Neural cell (in vitro differentiated cells): Measurements from ENCODE around the gene KRTAP5-8.

ENCODE experiments used
- EP300 ChIP-seq: fragments of 450-650 bp; conservative IDR thresholded peaks from 2 replicates; pipeline ENCODE4 v1.6.1; 2014; ENCODE audit warnings: antibody characterized with exemption, mild to moderate bottlenecking, moderate library complexity; ENCODE audit not compliant: poor library complexity, severe bottlenecking
- EZH2 ChIP-seq: fragments of 200-600, 300-800 bp; shearing (Covaris generic), sonication (generic); IDR thresholded peaks from 2 replicates; pipeline ENCODE4 v1.6.1; 2014; ENCODE audit warnings: antibody characterized with exemption, low read length, borderline replicate concordance, mild to moderate bottlenecking; ENCODE audit not compliant: insufficient read depth, poor library complexity, severe bottlenecking
- MXI1 ChIP-seq: fragments of 450-650 bp; conservative IDR thresholded peaks from 2 replicates; pipeline ENCODE4 v1.6.1; 2014; ENCODE audit warnings: antibody characterized with exemption, mild to moderate bottlenecking; ENCODE audit not compliant: poor library complexity, severe bottlenecking
- POLR2AphosphoS5 ChIP-seq: IDR thresholded peaks from 2 replicates; pipeline ENCODE4 v1.6.1; 2012
- RAD21 ChIP-seq: fragments of 450-650 bp; conservative IDR thresholded peaks from 2 replicates; pipeline ENCODE4 v1.6.1; 2014; ENCODE audit warnings: antibody characterized with exemption, mild to moderate bottlenecking, moderate library complexity
- SMC3 ChIP-seq: fragments of 450-650 bp; conservative IDR thresholded peaks from 2 replicates; pipeline ENCODE4 v1.6.1; 2014; ENCODE audit warnings: antibody characterized with exemption, mild to moderate bottlenecking, moderate library complexity; ENCODE audit not compliant: poor library complexity
- TAF1 ChIP-seq: IDR thresholded peaks from 2 replicates; pipeline ENCODE4 v1.6.1; 2012; ENCODE audit warnings: low read depth
- TF ChIP-seq, protein P1 (sequence below): fragments of 450-650 bp; IDR thresholded peaks from 2 replicates; pipeline ENCODE4 v1.5.1; 2014; ENCODE audit warnings: antibody characterized with exemption, mild to moderate bottlenecking, moderate library complexity; ENCODE audit not compliant: poor library complexity, severe bottlenecking
- TF ChIP-seq, protein P2 (sequence below): IDR thresholded peaks from 2 replicates; pipeline ENCODE4 v1.6.1; 2012; ENCODE audit warnings: borderline replicate concordance

DNA sequence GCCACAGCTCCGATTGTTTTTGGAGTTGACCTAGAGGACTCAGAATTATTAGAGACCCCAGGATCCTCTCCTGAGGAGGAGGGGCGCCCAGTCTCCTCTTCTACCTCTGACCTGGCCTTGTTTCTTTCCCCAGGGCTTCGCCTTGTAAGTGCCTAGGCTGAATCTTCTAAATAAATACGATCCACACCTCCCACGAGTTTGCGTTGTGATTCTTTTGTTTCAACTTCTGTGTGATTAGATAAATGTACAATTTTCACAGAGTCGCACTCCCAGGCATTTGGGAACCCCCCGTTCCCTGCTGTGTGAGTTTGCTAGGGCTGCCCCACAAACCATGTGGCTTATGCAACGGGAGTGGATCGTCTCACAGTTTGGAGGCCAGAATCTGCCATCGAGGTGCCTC is 1.2 kb downstream of the KRTAP5-8 start:
- TF ChIP-seq, protein P1, sequence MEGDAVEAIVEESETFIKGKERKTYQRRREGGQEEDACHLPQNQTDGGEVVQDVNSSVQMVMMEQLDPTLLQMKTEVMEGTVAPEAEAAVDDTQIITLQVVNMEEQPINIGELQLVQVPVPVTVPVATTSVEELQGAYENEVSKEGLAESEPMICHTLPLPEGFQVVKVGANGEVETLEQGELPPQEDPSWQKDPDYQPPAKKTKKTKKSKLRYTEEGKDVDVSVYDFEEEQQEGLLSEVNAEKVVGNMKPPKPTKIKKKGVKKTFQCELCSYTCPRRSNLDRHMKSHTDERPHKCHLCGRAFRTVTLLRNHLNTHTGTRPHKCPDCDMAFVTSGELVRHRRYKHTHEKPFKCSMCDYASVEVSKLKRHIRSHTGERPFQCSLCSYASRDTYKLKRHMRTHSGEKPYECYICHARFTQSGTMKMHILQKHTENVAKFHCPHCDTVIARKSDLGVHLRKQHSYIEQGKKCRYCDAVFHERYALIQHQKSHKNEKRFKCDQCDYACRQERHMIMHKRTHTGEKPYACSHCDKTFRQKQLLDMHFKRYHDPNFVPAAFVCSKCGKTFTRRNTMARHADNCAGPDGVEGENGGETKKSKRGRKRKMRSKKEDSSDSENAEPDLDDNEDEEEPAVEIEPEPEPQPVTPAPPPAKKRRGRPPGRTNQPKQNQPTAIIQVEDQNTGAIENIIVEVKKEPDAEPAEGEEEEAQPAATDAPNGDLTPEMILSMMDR, result no peak
- TF ChIP-seq EP300 (no peak), EZH2 (no peak), TAF1 (no peak), POLR2AphosphoS5 (no peak), SMC3 (no peak), MXI1 (no peak), RAD21 (no peak)
- TF ChIP-seq, protein P2, sequence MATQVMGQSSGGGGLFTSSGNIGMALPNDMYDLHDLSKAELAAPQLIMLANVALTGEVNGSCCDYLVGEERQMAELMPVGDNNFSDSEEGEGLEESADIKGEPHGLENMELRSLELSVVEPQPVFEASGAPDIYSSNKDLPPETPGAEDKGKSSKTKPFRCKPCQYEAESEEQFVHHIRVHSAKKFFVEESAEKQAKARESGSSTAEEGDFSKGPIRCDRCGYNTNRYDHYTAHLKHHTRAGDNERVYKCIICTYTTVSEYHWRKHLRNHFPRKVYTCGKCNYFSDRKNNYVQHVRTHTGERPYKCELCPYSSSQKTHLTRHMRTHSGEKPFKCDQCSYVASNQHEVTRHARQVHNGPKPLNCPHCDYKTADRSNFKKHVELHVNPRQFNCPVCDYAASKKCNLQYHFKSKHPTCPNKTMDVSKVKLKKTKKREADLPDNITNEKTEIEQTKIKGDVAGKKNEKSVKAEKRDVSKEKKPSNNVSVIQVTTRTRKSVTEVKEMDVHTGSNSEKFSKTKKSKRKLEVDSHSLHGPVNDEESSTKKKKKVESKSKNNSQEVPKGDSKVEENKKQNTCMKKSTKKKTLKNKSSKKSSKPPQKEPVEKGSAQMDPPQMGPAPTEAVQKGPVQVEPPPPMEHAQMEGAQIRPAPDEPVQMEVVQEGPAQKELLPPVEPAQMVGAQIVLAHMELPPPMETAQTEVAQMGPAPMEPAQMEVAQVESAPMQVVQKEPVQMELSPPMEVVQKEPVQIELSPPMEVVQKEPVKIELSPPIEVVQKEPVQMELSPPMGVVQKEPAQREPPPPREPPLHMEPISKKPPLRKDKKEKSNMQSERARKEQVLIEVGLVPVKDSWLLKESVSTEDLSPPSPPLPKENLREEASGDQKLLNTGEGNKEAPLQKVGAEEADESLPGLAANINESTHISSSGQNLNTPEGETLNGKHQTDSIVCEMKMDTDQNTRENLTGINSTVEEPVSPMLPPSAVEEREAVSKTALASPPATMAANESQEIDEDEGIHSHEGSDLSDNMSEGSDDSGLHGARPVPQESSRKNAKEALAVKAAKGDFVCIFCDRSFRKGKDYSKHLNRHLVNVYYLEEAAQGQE, result no peak
